Endometrium (tissue), 2 donors: Measurements from ENCODE around the gene C2CD2L.
"Not testable (repeated sequence)": the region's sequence is repeated elsewhere in the genome, so short reads cannot be mapped to it uniquely, and the experiment has no call there.

Experiments used
- FAIRE-seq: peaks from 2 replicates; lab custom pipeline; 2012; peaks lifted over from hg19 to GRCh38; lab: Jason Lieb, UNC
- donor health status: control.
- donor health status: control.

The C2CD2L gene

GRCh38 chr11:119093942-119094815, 13.0 kb upstream of the C2CD2L start:
- no peak for FAIRE-seq

GRCh38 chr11:119094816-119095065, 12.4 kb upstream of the C2CD2L start:
- no peak for FAIRE-seq

GRCh38 chr11:119095066-119095880, 11.9 kb upstream of the C2CD2L start:
- peak; percentile 100 for FAIRE-seq

- no peak for FAIRE-seq
These were observed 7.4 kb upstream of the C2CD2L start for GRCh38 chr11:119099711-119100110.

- no peak for FAIRE-seq
These were observed 6.7 kb upstream of the C2CD2L start for GRCh38 chr11:119100246-119100970.

DNA sequence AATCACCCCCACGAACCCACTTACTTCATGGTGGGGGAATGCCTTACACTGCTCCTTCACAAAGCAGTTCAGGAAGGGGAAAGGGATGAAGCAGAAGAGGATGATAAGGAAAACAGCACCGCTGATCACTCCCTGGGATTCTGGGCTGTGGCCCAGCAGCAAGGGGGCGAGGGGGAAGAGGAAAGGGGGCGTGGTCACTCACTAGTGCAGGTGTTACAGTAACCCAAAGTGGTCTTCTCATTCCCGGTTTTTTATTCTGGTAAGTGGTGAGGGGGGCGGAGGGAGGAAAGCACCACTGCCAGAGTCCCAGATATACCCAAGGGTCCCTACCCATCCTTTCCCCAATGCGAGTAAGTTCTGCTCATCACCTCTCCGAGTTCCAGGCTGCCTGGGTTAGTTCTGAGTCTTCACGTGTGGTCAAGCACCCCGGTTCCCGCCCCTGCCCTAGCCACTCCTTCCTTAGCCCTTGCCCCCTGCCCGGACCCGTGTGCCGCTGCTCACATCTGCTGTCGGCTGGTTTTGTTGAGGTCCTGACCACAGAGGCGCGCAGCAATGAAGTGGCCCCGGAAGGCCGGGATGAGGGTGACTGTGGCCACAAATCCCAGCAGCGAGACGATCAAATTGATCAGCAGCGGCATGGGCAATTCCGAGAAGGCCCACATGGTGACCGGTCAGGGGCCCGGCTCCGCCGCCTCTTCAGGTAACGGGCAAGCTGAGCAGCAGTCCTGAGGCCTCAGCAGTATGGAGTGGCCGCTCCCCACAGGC, 6.0 kb upstream of the C2CD2L start:
- no peak for FAIRE-seq

DNA sequence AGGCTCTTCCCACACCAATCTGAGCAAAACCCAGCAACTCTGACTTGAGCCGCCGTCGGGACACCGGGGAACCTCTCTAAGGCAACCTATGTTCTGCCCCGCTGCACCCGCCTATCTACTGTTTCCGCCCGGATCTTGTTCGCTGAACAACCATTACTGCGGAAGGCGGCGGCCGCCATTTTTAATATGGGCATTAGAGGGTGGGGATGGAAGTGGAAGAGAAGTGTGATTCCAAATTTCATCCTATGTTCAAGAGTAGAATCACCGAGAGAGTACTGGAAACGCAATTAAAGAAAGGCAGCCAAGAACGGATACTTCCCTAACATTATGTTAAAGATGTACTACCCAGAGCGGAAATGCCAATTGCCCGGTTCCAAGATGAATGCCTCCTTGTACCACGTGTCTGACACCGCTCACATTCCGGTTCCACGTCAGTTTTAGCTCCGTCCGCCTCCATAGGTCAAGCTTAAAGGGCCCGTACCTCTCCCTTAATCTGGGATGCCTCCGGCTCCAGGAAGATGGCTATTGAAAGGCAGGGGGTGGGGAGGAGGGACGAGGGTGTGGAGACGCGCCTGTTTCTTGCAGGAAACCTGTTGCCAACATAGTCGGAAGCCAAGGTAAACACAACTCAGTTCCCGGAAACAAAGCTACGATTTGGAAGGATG, 5.3 kb upstream of the C2CD2L start, which contains the start of gene DPAGT1:
Gene DPAGT1 (minus strand): TSS at position 95 of the 665 bp plus-strand sequence. CDS start 198 bp downstream, outside the sequence.
- FAIRE-seq: peak; percentile 79

DNA sequence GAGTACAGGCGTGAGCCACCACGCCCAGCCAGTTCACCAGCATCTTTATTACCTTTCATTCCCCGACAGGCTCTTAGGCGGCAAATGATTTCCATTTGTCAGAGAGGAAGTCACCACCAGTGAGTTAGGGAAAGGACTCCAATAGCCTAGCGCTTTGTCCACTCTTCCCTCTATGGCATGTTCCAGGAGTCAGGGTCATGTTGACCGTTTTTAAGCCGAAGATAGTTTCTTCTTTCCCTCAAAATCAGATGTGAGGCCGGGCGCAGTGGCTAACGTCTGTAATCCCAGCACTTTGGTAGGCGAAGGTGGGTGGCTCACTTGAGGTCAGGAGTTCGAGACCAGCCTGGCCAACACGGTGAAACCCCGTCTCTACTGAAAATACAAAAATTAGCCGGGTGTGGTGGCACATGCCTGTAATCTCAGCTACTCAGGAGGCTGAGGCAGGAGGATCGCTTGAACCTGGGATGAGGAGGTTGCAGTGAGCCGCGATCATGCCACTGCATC, 3.9 kb upstream of the C2CD2L start:
- FAIRE-seq: not testable (repeated sequence)

- FAIRE-seq: no peak
These were observed 3.4 kb upstream of the C2CD2L start for GRCh38 chr11:119103793-119104192.

DNA sequence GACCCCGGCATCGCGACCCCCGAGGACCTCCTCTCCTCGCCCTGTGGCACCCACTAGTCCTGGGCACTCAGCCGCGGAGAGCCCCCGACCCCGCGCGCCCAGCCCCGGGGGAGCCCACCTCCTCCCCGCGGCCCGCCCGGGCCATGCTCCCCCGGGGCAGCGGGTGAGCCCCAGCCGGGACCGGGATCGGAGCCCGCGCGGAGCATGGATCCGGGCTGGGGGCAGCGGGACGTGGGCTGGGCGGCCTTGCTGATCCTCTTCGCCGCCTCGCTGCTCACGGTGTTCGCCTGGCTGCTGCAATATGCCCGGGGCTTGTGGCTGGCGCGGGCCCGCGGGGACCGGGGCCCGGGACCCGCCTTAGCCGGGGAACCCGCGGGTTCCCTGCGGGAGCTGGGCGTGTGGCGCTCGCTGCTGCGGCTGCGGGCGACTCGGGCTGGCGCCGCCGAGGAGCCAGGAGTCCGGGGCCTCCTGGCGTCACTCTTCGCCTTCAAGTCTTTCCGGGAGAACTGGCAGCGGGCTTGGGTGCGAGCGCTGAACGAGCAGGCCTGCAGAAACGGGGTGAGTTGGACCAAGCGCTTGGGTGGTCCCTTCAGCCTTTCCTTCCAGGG, 498 bp downstream of the C2CD2L start:
- no peak for FAIRE-seq

DNA sequence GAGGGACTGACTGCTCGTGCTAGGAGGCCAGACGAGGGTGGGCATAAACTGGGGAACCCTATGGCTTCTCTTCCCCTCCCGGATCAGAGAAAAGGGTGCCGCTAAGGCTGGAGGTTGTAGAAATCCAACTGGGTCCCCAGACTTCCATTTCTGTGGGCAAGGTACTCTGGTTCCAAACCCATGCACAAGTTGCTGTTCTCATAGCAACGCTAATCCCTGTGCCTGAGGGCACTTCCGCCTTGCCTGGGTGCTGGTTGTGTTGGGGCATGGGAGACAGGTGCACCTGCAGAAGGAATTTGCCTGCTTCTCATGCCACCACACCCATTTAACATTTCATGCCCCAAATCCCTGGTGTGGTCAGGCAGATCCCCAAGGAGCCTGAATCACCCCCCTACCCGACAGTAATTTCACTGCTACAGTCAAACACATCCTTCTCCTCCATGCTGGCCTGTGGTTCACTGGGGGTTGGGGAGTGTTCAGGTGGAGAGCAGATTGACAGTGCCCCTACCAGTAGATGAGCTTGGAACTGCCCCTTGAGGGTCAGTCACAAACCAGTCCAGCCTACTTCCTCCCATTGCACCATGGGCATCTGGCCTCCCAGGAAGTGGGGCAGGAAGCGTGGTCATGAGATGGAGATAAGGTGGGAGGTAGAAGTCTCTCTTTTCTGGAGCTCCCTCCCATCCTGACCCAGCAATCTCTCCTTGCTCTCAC, 1.2 kb downstream of the C2CD2L start:
- FAIRE-seq: no peak

DNA sequence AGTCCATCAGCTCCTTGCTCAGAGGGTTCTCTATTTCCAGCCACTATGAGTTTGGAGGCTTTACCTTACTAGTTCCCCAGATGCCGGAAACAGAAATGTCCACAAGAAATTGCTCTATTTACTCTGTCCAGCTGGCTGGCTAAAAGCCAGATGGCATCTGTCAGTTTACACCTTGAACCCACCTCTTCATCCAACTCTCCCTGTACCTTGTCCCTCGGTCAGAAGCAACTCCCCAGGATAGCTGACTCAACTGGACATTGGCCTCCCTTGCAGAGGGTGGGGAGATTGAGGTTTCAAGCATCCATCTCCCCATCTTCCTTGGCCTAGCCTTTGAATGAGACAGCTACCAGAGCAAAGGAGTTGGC, 1.7 kb downstream of the C2CD2L start:
- no peak for FAIRE-seq

- no peak for FAIRE-seq
These were observed 2.7 kb downstream of the C2CD2L start for GRCh38 chr11:119109843-119110242.

- FAIRE-seq: no peak
These were observed 3.3 kb downstream of the C2CD2L start for GRCh38 chr11:119110439-119110838.

GRCh38 chr11:119111361-119111925, 4.3 kb downstream of the C2CD2L start:
- no peak for FAIRE-seq

GRCh38 chr11:119112314-119113020, 5.3 kb downstream of the C2CD2L start:
- FAIRE-seq: no peak

DNA sequence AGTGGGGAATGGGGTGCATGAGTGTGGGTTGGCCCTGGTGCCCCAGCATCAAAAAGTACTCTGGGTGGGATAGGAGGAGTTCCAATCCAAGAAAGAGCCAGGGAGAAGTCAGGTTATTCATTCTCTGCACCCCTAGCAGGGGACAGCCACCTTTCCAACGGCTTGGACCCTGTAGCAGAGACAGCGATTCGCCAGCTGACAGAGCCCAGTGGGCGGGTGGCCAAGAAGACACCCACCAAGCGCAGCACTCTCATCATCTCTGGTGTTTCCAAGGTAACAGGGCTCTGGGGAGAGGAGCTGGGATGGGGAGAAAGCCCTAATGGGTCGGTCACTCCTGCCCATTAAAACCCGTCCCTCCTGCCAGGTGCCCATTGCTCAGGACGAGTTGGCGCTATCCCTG, 6.6 kb downstream of the C2CD2L start:
- FAIRE-seq: no peak

GRCh38 chr11:119114351-119114750, 7.2 kb downstream of the C2CD2L start:
- FAIRE-seq: no peak
